ENCODE measurements around the gene ATP2A2.
"Not testable (repeated sequence)": the region's sequence is repeated elsewhere in the genome, so short reads cannot be mapped to it uniquely, and the experiment has no call there.

The ATP2A2 gene

GRCh38 chr12:110343736-110344555 is 62.9 kb downstream of the ATP2A2 start:
- no peak for DNase-seq

- no peak for DNase-seq
Observed at GRCh38 chr12:110344657-110345056, 63.6 kb downstream of the ATP2A2 start.

- no peak for DNase-seq
Observed at GRCh38 chr12:110345176-110345661, 64.2 kb downstream of the ATP2A2 start.

- DNase-seq = no peak
Observed at GRCh38 chr12:110345963-110346362, 64.9 kb downstream of the ATP2A2 start.

- no peak for DNase-seq
Observed at GRCh38 chr12:110347767-110348166, 66.7 kb downstream of the ATP2A2 start.

GRCh38 chr12:110348431-110349059 is 67.5 kb downstream of the ATP2A2 start:
- DNase-seq = no peak

GRCh38 chr12:110349096-110349495 is 68.0 kb downstream of the ATP2A2 start:
- DNase-seq = no peak

GRCh38 chr12:110349514-110350151 is 68.6 kb downstream of the ATP2A2 start:
- no peak for DNase-seq

GRCh38 chr12:110351119-110351518 is 70.1 kb downstream of the ATP2A2 start:
- no peak for DNase-seq

GRCh38 chr12:110352401-110352800 is 71.4 kb downstream of the ATP2A2 start:
- DNase-seq = no peak

GRCh38 chr12:110353211-110353965 is 72.3 kb downstream of the ATP2A2 start:
- no peak for DNase-seq

GRCh38 chr12:110354172-110354780 is 73.2 kb downstream of the ATP2A2 start:
- no peak for DNase-seq

GRCh38 chr12:110355073-110355472 is 74.0 kb downstream of the ATP2A2 start:
- no peak for DNase-seq

GRCh38 chr12:110358384-110359097 is 77.5 kb downstream of the ATP2A2 start:
- DNase-seq = not testable (repeated sequence)

GRCh38 chr12:110361216-110361615 is 80.2 kb downstream of the ATP2A2 start:
- no peak for DNase-seq

GRCh38 chr12:110365489-110366320 is 84.7 kb downstream of the ATP2A2 start:
- no peak for DNase-seq

GRCh38 chr12:110366321-110367142 is 85.5 kb downstream of the ATP2A2 start:
- no peak for DNase-seq

GRCh38 chr12:110367181-110367864 is 86.3 kb downstream of the ATP2A2 start:
- no peak for DNase-seq

- DNase-seq = no peak
Observed at GRCh38 chr12:110369992-110370391, 88.9 kb downstream of the ATP2A2 start.
